Kasumi-1 (cell line): ENCODE measurements around the gene MYH9.
A peak's percentile ranks its signal among the peaks of the same experiment; 100 is the strongest.
"Not testable (repeated sequence)": the region's sequence is repeated elsewhere in the genome, so short reads cannot be mapped to it uniquely, and the experiment has no call there.

ENCODE experiments used
- DNase-seq, 2 experiments: peaks; one replicate each; lab custom pipeline; 2025; lab: John Stamatoyannopoulos, UW

MYH9 gene

DNA sequence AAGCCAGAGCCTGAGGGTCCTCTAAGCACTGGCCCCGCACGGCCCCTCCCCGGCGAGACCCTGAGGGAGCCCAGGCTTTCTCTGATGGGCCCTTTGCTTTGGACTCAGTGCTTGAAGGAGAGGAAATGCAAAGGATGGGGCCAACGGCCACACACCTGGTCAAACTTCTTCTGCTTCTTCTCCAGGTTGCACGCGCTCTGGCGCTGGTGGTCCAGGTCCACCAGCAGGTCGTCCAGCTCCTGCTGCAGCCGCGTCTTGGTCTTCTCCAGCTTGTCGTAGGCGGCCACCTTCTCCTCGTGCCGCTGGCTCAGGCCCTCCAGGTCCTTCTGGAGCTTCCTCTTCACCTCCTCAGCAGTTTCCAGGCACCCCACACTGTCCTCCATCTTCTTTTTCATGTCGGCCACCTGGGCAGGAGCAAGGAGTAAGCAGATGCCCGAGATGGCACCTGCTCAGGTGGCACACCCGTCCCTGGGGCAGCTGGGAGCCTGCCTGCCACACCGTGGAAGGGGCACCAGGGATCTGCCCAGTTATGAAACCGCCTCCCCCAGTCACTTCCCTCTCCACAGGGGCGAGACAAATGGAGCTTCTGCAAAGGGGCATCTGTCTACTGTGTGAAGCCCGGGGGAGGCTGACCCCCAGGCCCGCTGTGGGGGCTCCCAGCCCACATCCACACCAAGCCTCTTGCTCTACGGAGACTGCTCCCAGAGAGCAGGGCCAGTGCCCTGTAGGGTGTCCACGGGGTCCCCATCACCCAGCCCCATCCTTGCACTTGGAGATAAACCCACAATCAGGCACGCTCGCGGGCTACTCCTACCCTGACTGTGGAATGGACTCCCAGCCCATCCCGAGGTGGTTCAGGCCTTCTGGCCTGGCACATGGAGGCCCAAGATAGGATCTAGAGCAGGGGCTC, 95.7 kb downstream of the MYH9 start:
- DNase-seq, result no peak

DNA sequence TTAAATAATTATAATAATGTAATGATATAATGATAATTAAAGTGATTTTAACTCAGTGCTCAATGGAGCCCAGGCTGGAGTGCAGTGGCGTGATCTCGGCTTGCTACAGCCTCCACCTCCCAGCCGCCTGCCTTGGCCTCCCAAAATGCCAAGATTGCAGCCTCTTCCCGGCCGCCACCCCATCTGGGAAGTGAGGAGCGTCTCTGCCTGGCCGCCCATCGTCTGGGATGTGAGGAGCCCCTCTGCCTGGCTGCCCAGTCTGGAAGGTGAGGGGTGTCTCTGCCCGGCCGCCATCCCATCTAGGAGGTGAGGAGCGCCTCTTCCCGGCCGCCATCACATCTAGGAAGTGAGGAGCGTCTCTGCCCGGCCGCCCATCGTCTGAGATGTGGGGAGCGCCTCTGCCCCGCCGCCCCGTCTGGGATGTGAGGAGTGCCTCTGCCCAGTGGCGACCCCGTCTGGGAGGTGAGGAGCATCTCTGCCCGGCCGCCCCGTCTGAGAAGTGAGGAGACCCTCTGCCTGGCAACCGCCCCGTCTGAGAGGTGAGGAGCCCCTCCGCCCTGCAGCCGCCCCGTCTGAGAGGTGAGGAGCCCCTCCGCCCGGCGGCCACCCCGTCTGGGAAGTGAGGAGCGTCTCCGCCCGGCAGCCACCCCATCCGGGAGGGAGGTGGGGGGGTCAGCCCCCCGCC, 97.2 kb downstream of the MYH9 start:
- not testable (repeated sequence) for DNase-seq

DNA sequence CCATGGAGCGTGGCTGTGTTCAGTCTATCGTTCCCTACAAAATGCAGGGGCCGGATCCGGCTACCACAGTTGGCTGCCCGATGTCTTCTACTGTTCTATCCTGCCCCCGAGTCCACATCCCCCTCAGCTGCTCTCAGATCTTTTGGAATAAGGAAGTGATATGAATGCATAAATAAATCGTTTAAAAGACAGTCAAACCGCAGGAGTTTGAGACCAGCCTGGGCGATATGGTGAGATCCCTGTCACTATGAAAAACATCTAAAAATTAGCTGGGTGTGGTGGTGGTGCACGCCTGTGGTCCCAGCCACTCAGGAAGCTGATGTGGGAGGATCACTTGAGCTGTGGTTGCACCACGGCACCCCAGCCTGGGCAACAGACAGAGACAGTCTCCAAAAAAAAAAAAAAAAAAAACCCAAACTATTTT, 97.8 kb downstream of the MYH9 start:
- not testable (repeated sequence) for DNase-seq

DNA sequence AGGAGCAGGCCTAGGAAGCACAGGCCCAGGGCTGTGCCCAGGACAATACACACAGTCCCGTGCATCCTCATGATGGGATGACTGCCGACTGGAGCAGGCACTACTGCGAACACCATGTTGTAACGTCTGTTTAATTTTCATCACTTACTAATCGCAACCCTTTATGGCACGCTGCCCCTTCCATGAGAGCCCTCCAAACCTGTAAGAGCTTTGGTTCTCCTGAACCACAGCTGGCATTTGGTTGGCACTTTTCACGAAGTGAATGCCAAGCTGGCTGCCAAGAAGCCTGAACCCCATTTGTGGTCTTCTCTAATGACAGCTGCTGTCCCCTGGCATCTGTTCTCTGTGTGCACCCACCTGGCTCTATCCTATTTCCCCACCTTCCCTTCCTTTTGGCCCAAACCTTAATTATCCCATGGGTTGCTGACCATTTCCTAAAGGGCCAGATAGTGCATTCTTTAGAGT, 98.3 kb downstream of the MYH9 start:
- no peak for DNase-seq

DNA sequence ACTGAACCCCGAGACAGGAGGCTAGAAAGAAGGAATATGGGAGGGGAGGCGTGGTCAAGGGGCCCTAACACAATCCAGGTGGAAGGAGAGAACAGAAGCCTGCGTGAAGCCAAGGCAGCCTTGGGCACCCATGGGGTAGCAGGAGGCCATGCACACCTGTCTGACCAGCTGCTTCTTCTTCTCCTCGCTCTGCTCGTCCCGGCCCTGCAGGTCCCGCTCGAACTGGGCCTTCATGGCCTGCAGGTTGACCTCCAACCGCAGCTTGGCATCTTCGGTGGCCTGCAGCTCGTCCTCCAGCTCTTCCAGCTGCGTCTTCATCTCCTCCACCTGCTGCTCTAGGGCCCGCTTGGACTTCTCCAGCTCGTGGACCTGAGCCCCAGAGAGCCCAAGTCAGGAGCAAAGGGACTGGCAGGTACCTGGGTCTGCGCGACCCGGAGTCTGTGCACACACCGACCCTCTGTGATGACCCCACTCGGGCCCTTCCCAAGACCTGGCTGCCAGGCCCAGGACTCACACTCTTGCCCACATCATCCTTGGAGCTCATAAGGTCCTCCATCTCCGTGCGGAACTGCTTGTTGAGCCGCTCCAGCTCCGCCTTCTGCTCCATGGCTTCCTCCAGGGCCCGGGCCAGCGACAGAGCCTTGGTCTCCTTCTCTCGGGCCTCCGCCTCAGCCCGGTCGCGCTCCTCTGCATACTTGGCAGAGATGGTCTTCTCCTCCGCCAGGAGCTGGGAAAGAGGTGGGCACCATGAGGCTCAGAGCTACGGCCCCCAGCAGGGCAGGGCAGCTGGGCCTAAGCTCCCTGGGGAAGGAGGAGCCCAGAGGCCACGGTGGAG, 99.0 kb downstream of the MYH9 start:
- no peak for DNase-seq

DNA sequence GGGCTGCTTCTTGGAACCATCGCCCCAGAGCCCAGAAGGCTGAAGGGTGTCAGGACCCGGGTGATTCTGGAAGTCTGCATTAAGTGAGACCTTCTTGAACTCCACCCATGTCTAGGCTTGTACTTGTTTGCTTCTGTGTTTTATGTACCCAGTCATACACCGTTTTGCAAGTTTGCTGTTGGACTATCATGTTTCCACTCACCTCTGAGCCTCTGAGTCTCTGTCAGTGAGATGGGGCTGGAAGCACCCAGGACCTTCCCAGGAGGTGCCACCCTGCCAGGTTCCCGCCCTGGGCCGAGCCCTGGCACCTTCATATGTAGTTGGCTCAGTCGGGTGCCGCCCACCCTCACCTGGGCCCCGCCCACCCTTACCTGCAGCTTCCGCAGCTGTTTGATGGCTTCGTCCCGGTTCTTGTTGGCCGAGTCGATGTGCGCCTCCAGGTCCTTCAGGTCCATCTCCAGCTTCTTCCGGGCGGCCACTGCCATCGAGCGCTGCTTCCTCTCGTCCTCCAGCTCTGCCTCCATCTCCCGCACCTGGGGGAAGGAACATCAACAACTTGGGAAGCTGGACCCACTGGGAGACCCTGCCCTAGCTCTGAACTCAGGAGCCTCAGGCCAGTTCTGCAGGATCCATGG, 99.8 kb downstream of the MYH9 start:
- DNase-seq, result no peak

DNA sequence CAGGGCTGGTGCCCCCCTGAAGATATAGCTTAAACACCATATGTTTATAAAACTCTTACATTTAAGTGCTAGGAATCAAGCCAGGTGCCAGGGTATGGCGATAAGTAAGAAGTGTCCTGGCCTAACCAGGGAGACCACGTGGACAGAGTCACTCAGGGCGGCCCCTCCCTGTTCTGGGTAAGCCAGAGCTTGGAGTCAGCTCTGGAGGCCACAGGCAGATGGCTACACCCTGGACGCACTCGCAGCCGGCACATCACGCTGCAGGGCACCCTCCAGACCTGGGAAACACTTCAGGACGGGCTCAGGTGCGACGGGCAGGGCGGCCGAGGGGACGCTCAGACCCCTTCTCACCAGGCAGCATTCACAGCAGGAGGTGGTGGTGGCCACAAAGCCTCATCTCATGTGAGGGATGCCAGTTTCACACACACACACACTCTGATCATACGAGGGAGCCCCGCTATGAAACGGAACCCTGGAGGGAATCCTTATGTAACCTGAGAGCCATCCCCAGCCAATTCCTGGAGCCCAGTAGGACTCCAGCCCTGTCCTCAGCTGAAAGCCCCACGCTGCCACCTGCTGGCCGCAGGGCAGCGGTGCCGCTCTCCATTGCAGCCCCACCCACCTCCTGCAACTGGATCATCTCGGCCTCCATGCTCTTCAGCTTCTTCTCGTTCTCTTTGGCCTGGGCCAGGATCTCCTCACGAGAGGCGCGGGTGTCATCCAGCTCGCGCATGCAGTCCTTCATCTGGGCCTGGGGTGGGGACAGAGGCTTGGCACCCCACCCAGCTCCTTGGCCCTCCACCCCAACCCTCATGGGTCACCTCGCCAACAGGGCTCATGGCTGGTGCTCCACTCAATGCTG, 101.4 kb downstream of the MYH9 start:
- peak; percentile 72 to 83 for DNase-seq

DNA sequence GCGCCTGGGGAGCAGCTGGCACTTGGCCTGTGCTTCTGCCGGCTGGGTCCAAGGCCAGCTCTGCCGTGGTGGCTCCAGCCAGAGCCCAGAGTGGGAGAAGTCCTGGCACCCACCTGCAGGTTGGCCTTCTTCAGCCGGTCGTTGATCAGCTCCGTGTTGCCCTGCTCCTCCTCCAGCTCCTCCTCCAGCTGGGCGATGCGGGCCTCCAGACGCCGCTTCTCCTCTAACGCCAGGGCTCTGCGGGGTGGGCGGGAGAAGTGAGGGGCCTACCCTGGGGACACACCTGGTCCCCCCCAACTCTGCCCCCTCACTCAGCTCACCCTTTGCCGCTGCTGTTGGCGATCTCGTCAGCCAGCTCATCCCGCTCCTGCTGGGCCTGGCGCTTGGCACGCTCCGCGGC, 102.2 kb downstream of the MYH9 start:
- DNase-seq, result no peak

DNA sequence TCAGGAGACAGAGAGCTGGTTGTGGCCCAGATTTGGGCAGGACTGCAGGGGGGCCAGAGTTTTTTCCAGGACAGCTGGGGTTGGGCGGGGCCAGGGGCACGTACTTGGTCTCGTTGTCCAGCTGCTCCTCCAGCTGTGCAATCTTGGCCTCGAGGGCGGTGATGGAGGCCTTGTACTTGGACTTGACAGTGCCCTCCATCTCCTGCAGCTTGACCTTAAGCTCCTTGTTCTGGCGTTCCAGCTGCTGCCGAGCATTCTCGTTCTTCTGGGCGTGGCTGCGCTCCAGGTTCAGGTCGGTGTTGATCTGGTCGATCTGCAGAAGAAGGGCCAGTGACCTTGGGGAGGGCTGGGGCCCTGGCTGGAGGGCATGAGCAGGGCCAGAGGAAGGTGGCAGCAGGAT, 102.8 kb downstream of the MYH9 start:
- no peak for DNase-seq

DNA sequence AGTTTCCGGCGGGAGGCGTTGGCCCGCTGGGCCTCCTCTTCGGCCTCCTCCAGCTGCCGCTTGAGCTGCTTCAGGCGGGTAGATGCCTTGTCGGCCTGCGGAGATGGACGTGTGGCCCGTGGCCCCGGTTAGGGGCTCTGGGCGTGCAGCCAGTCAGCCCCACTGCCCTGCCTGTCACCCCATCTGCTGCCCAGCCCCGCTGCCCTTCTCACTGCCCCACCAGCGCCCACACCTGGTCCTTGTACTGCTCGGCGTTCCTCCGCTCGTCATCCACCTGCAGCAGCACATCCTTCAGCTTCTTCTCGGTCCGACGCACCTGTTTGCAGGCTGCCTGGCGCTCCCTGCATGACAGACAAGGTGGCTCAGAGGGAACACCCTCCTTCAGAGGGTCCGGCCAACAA, 103.6 kb downstream of the MYH9 start:
- no peak for DNase-seq

DNA sequence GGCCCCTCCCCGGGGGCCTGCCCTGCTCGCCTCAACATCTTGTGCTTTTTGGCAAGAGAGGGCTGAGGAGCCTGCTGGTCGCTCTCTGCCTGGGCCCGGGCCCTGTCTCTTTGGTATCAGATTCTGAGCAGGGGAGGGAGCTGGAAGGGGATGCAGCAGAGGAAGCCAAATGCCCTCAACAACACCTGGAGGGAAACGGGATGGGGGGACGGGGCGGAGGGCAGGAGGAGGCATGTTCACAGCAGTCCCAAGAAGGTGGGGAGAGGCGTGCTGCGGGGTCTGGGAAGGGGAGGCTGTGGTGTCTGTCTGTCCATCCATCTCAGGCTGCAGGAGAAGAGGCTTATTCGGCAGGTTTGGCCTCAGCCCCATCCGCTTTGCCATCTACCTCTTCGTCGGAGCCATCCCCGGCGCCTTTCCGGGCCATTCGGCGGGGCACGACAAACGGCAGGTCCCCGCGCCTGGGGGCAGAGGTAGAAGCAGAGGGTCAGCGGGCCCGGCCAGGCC, 105.4 kb downstream of the MYH9 start:
- no peak for DNase-seq

DNA sequence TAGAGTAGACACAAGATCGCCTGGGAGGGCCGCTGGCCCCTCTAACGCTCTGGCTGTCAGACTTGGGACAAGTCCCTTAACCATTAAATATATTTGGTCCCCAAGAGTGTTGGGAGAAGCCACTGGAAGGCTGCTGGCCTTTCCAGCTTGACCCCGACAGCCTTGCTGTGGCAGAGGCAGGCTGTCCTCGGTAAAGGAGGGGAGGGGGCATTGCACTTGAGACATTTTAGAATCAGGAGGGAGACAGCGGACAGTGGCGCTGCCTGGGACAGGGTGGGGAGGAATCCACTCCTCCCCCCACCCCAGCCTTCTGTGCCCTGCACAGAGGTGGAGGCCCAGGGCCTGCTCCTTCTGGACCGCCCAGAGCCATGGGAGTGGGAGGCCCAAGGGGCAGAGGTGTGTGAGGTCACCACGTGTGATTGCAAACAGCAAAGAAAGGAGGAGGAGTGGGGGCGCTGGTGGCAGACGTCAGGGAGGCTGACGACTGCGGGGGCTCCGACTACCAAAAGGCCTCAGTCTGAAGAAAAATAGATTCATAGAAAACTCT, 105.9 kb downstream of the MYH9 start:
- DNase-seq, result no peak

DNA sequence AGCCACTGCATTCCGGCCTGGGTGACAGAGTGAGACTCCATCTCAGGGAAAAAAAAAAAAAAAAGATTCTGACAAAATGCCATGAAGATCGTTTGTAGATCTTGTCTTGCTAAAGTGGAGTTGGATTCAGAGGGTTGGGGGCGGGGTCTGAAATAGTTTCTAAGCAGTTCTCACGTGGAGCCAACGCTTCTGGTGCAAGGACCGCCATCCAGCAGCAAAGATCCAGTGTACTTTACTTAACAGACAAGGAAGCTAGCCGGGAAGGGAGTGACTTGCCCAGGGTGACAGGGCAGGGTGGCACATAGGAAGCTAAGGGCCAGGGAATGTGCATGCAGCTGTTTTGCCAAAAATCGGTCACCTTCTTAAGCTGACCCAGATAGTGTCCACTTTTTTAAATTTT, 107.4 kb downstream of the MYH9 start:
- no peak for DNase-seq

DNA sequence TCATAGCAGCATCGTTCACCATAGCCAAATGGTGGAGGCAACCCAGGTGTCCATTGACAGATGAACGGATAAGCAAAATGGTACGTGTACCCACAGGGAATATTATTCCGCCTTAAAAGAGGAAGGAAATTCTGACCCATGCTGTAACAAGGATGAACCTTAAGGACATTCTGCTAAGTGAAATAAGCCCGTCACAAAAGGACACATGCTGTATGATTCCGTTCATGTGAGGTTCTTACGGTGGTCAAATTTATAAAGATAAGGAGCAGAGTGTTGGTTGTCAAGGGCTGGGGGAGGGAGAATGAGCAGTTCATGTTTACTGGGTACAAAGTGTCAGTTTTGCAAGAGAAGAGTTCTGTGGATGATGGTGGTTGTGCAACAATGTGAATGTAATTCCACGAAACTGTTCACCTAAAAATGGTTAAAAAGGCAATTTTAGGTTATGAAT, 108.5 kb downstream of the MYH9 start:
- peak in 1 of 2 experiments; percentile 8 for DNase-seq

DNA sequence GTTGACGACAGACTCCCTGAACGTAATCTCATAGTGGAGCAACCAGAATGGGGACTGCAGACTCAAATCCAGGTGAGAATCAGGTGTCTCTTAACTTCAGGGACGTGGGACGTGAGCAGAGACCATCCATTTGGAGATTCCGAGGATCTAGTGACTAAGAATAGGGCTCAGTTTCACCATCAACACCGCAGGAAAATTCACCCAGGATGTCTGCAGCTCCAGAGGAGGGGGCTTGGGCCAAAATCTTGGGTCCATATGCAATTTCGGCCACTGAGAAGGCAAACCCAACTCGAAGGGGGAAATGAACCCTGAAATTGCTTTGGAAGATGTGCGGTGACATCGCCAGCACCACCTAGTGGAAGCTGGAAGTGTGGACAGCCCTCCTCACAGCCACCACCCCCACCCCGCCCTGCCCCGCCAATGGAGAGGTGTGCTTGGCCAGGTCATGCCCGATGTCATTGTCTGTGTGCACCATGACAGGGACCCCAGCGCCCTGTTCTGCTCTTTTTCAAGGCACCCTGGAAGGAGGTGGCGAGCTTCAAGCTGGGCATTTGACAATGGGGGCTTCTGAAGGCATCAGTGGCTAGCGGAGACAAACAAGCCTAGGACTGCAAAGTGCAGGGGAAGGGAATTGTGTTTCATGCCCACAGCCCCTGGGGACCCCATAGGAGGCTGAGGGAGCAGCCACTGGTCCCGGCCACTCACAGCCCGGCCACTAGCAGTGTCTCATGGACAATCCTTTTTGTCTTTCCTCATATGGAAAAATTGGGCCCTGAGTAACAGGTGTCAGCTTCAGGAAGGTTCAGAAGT, 110.1 kb downstream of the MYH9 start:
- DNase-seq, result peak; percentile 47 to 61

DNA sequence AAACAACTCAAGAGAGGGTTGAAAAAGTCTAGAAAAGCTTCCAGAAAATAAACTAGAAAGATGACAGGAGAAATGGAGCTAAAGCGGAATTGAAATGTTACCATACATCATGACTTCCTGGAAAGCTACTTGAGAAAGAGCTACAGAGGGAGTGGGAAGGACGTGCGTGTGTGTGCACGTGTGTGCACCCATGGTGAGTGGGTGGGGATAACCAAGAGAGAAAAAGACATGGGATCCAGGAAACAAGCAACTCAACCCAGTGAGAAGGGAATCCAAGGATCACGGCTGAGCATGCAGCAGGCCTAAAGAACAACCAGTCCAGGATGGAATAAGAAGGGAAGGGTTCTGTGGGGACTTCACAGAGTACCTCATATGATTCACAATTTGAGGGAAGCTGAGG, 113.2 kb downstream of the MYH9 start:
- no peak for DNase-seq

DNA sequence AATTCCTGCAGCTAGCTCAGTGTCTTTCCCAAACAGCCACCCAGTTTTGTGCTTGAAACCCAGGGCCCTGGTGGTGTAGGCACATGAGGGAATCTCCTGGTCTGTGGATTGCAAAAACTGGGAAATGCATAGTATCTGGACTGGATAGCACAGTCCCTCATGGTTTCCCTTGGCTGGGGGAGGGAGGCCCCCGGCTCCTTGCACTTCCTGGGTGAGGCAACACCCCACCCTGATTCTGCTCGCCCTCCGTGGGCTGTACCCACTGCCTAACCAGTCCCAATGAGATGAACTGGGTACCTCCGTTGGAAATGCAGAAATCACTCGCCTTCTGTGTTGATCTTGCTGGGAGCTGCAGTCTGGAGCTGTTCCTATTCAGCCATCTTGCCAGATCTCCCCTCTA, 115.8 kb downstream of the MYH9 start:
- not testable (repeated sequence) for DNase-seq

DNA sequence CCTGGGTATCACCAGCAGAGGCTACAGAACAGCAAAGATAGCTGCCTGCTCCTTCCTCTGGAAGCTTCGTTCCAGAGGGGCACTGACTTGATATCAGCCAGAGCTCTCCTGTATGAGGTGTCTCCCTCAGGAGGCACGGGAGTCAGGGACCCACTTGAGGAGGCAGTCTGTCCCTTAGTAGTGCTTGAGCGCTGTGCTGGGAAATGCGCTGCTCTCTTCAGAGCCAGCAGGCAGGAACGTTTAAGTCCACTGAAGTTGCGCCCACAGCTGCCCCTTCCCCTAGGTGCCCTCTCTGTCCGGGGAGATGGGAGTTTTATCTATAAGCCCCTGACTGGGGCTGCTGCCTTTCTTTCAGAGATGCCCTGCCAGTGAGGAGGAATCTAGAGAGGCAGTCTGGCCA, 116.5 kb downstream of the MYH9 start:
- DNase-seq, result not testable (repeated sequence)

DNA sequence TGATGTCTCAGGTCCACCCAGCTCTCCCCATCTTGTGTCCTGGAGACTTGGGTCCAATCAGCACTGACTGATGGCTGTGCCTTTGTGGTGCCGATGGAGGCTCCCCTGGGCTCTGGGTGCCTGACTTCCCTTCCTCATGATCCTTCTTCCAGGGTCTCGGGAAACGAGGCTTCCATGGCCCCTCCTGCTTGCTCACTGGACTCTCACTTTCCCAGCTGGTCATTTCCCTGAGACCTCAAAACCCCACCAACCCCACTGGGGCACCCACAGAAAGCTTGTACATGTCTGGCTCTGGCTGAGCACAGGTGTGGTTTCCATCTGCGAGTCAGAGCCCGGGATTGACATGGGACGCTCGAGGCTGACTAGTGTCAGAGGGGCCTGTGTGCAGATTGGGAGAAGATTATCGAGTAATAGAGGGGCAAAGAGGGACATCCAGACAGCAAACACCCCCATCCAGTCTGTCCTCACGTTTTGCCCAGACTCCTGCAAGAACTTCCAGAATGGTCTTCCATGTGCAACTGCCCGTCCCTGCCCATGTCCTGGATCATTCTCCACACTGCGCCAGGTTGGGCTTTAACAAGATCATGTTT, 119.8 kb downstream of the MYH9 start:
- no peak for DNase-seq
